GM23338 (cell line): ENCODE data around the gene PSMA3. TPM values are rescaled to one million over a fixed set of nuclear protein-coding genes. Genes with fewer than 3 reads are reported as not detected.

ENCODE experiments used
- ATAC-seq: fragments of 200-7000 bp; cut with Tn5 transposase; 3 replicates; pipeline ENCODE4 v1.9.1; 2020
- DNase-seq: peaks from one replicate; pipeline ENCODE4 v3.0.0-alpha.2; 2015; ENCODE audit warnings: low spot score
- H2AFZ ChIP-seq: fragments of 200-600 bp; sonication (generic); 2 replicates; pipeline ENCODE4 v1.8.0; 2016; ENCODE audit warnings: antibody characterized with exemption, mild to moderate bottlenecking, moderate library complexity
- H3F3A ChIP-seq: fragments of 200-600 bp; sonication (generic); replicated peaks from 2 replicates; pipeline ENCODE4 v1.8.0; 2017; ENCODE audit warnings: antibody characterized with exemption, mixed run types, low read depth
- H3K27ac ChIP-seq: fragments of 200-600 bp; sonication (generic); 2 replicates; pipeline ENCODE4 v1.6.1; 2016; ENCODE audit warnings: low read depth
- H3K27me3 ChIP-seq: fragments of 200-600 bp; sonication (generic); 2 replicates; pipeline ENCODE4 v1.8.0; 2016; ENCODE audit warnings: mild to moderate bottlenecking, mixed run types, moderate library complexity; ENCODE audit not compliant: insufficient read depth
- H3K36me3 ChIP-seq: fragments of 200-600 bp; sonication (generic); 2 replicates; pipeline ENCODE4 v1.8.0; 2016; ENCODE audit warnings: mild to moderate bottlenecking; ENCODE audit not compliant: insufficient read depth
- H3K4me1 ChIP-seq: fragments of 200-600 bp; sonication (generic); 2 replicates; pipeline ENCODE4 v1.8.0; 2016; ENCODE audit warnings: mild to moderate bottlenecking, moderate library complexity; ENCODE audit not compliant: insufficient read depth
- H3K4me2 ChIP-seq: fragments of 200-600 bp; sonication (generic); 2 replicates; pipeline ENCODE4 v1.7.1; 2017; ENCODE audit warnings: mixed run types
- H3K4me3 ChIP-seq: fragments of 200-600 bp; sonication (generic); 2 replicates; pipeline ENCODE4 v1.6.1; 2016; ENCODE audit warnings: mixed run types
- H3K79me2 ChIP-seq: fragments of 200-600 bp; sonication (generic); replicated peaks from 2 replicates; pipeline ENCODE4 v1.8.0; 2017; ENCODE audit warnings: mild to moderate bottlenecking; ENCODE audit not compliant: insufficient read depth
- H3K9me2 ChIP-seq: fragments of 200-600 bp; sonication (generic); 2 replicates; pipeline ENCODE4 v1.8.0; 2017; ENCODE audit not compliant: insufficient read depth
- H4K20me1 ChIP-seq: fragments of 200-600 bp; sonication (generic); replicated peaks from 2 replicates; pipeline ENCODE4 v1.8.0; 2017; ENCODE audit warnings: mild to moderate bottlenecking; ENCODE audit not compliant: insufficient read depth
- H3K27ac Mint-ChIP-seq: 2 replicates; pipeline ENCODE4 v1.8.0; 2020; ENCODE audit warnings: inconsistent platforms, mild to moderate bottlenecking, moderate library complexity, mixed read lengths
- H3K27me3 Mint-ChIP-seq: 3 replicates; pipeline ENCODE4 v1.8.0; 2022; ENCODE audit warnings: low read depth, mild to moderate bottlenecking, moderate library complexity, mixed read lengths, inconsistent platforms; ENCODE audit not compliant: insufficient read depth, poor library complexity
- H3K36me3 Mint-ChIP-seq: 3 replicates; pipeline ENCODE4 v1.8.0; 2021; ENCODE audit warnings: low read depth, mild to moderate bottlenecking, inconsistent platforms, moderate library complexity, mixed read lengths
- H3K4me1 Mint-ChIP-seq: 3 replicates; pipeline ENCODE4 v1.8.0; 2020; ENCODE audit warnings: mild to moderate bottlenecking, inconsistent platforms, mixed read lengths
- H3K4me3 Mint-ChIP-seq: 3 replicates; pipeline ENCODE4 v1.8.0; 2021; ENCODE audit warnings: moderate library complexity, mild to moderate bottlenecking, inconsistent platforms, mixed read lengths
- H3K9me3 Mint-ChIP-seq: 3 replicates; pipeline ENCODE4 v1.8.0; 2020; ENCODE audit warnings: moderate library complexity, mild to moderate bottlenecking, inconsistent platforms, mixed read lengths
- CTCF ChIP-seq, 2 experiments: fragments of 200-600 bp in 1 of 2; sonication (generic) in 1 of 2; conservative IDR thresholded peaks; 2 replicates each; pipeline versions ENCODE4 v1.5.1 to v1.6.1; 2016 to 2017; ENCODE audit warnings: antibody characterized with exemption in 2 of 2, low read depth in 2 of 2, mild to moderate bottlenecking in 2 of 2, moderate library complexity in 1 of 2
- ETS1 ChIP-seq: IDR thresholded peaks from 2 replicates; pipeline ENCODE4 v1.6.1; 2016; ENCODE audit warnings: antibody characterized with exemption
- EZH2 ChIP-seq: fragments of 200-600 bp; sonication (generic); IDR thresholded peaks from one replicate; pipeline ENCODE4 v1.8.0; 2017; ENCODE audit warnings: antibody characterized with exemption, mild to moderate bottlenecking, low read depth; ENCODE audit not compliant: unreplicated experiment
- EZH2phosphoT487 ChIP-seq: fragments of 200-600 bp; sonication (generic); IDR thresholded peaks from one replicate; pipeline ENCODE4 v1.8.1; 2018; ENCODE audit warnings: antibody characterized with exemption; ENCODE audit not compliant: unreplicated experiment
- JUNB ChIP-seq: IDR thresholded peaks from one replicate; pipeline ENCODE4 v1.6.1; 2016; ENCODE audit warnings: antibody characterized with exemption; ENCODE audit not compliant: unreplicated experiment
- POLR2AphosphoS5 ChIP-seq: IDR thresholded peaks from 2 replicates; pipeline ENCODE4 v1.6.1; 2016; ENCODE audit warnings: antibody characterized with exemption, low read depth
- REST ChIP-seq: IDR thresholded peaks from one replicate; pipeline ENCODE4 v1.6.1; 2018; ENCODE audit warnings: antibody characterized with exemption; ENCODE audit not compliant: unreplicated experiment
- STAT1 ChIP-seq: IDR thresholded peaks from one replicate; pipeline ENCODE4 v1.6.1; 2016; ENCODE audit warnings: antibody characterized with exemption; ENCODE audit not compliant: unreplicated experiment
- ZNF114 ChIP-seq: fragments of 250-450 bp; sonication (Bioruptor Pico); IDR thresholded peaks from 2 replicates; pipeline ENCODE4 v1.5.0; 2020; ENCODE audit warnings: mild to moderate bottlenecking, moderate library complexity
- ZNF462 ChIP-seq: fragments of 250-450 bp; sonication (Bioruptor Pico); IDR thresholded peaks from 2 replicates; pipeline ENCODE4 v1.5.0; 2020; ENCODE audit warnings: mild to moderate bottlenecking, moderate library complexity
- polyA plus RNA-seq: library from polyadenylated mRNA; unstranded; fragments of >200 nt; fragmentation: Nextera tagmentation; extraction: Ambion mirVana; gene quantifications from 2 replicates; pipeline ENCODE4 v1.2.1, GENCODE V29; 2016
- total RNA-seq: library from RNA; depleted of rRNA; stranded (reverse); fragments of >200 nt; shearing (Covaris generic); gene quantifications from 2 replicates; pipeline ENCODE4 v1.2.3, GENCODE V29; 2014

Gene PSMA3
- total and polyA plus RNA-seq, 2 experiments from 2014 or later, result 184 to 677 TPM

GRCh38 chr14:58200846-58201245, 43.8 kb upstream of the PSMA3 start (continued):
- TF ChIP-seq CTCF (conservative IDR thresholded peaks at IDR 0.05; ENCODE audit: low read depth in 2 of 2) (no peak), EZH2phosphoT487 (no peak), EZH2 (no peak)

GRCh38 chr14:58213176-58213575, 31.5 kb upstream of the PSMA3 start:
- no peak for DNase-seq
- no peaks in the 10 kb centered on the region for H3K27me3 Mint-ChIP-seq
- Histone ChIP-seq H3F3A (no peaks in the 10 kb centered on the region), H3K36me3 (peaks cover 18% of the 10 kb centered on the region; the same call in 1 of the 2 replicates), H3K27me3 (no peaks in the 10 kb centered on the region), H2AFZ (no peak overlapping the region), H3K4me3 (no peak overlapping the region), H3K27ac (no peak overlapping the region), H3K4me2 (no peak overlapping the region), H3K79me2 (no peaks in the 10 kb centered on the region), H3K4me1 (no peaks in the 10 kb centered on the region), H3K9me2 (no peaks in the 10 kb centered on the region), H4K20me1 (0 out of 2 replicates have a peak, but pooled peaks cover 3% of the 10 kb centered on the region)
- H3K27ac Mint-ChIP-seq, result no peak overlapping the region
- peaks cover 23% of the 10 kb centered on the region for H3K36me3 Mint-ChIP-seq
- no peak for ATAC-seq
- no peak overlapping the region for H3K4me3 Mint-ChIP-seq
- H3K9me3 Mint-ChIP-seq, result no peaks in the 10 kb centered on the region
- no peaks in the 10 kb centered on the region for H3K4me1 Mint-ChIP-seq
- TF ChIP-seq POLR2AphosphoS5, result no peak
- TF ChIP-seq EZH2, result no peak
- TF ChIP-seq JUNB, result no peak
- TF ChIP-seq ZNF114 (CRISPR knock-in tag), result no peak
- no peak for TF ChIP-seq ZNF462 (CRISPR knock-in tag)
- TF ChIP-seq ETS1, result no peak
- TF ChIP-seq STAT1, result no peak
- no peak for TF ChIP-seq CTCF (conservative IDR thresholded peaks at IDR 0.05; ENCODE audit: low read depth in 2 of 2)
- TF ChIP-seq REST, result no peak
